HepG2 (cell line): ENCODE measurements around the gene MLN. TPM values are rescaled to one million over a fixed set of nuclear protein-coding genes. Genes with fewer than 3 reads are reported as not detected.

ENCODE experiments used
- CBX1 ChIP-seq: IDR thresholded peaks from one replicate; pipeline ENCODE4 v1.6.1; 2016; ENCODE audit warnings: antibody characterized with exemption, low read depth
- HHEX ChIP-seq: IDR thresholded peaks from 2 replicates; pipeline ENCODE4 v1.6.1; 2016; ENCODE audit warnings: control low read depth
- KDM2A ChIP-seq: sonication (generic); formaldehyde crosslinking; IDR thresholded peaks from 2 replicates; pipeline ENCODE4 v1.4.0; 2020; ENCODE audit warnings: low read depth, missing genetic modification reagents, borderline replicate concordance
- MAFF ChIP-seq: IDR thresholded peaks from 2 replicates; pipeline ENCODE4 v1.6.1; 2011; ENCODE audit warnings: low read depth, low read length, improper control_type of control experiment
- MBD4 ChIP-seq: IDR thresholded peaks from 2 replicates; pipeline ENCODE4 v1.6.1; 2012; ENCODE audit warnings: low read length, inconsistent platforms, borderline replicate concordance
- NR3C1 ChIP-seq: sonication (generic); formaldehyde crosslinking; IDR thresholded peaks from 2 replicates; pipeline ENCODE4 v1.4.0; 2020; ENCODE audit warnings: missing genetic modification reagents
- RBM39 ChIP-seq: fragments of 200-400 bp; formaldehyde crosslinking; IDR thresholded peaks from one replicate; pipeline ENCODE4 v1.6.1; 2018; ENCODE audit warnings: antibody characterized with exemption, mild to moderate bottlenecking, low read depth, low read length; ENCODE audit not compliant: poor library complexity, severe bottlenecking
- RCOR2 ChIP-seq: IDR thresholded peaks from 2 replicates; pipeline ENCODE4 v1.6.1; 2016; ENCODE audit warnings: missing biosample characterization, missing genetic modification reagents
- RFXANK ChIP-seq: IDR thresholded peaks from 2 replicates; pipeline ENCODE4 v1.6.1; 2016
- SIN3B ChIP-seq: fragments of 150-350 bp; IDR thresholded peaks from 2 replicates; pipeline ENCODE4 v1.6.1; 2014; ENCODE audit warnings: low read length
- SMAD1 ChIP-seq: sonication (generic); formaldehyde crosslinking; IDR thresholded peaks from 2 replicates; pipeline ENCODE4 v1.4.0; 2020; ENCODE audit warnings: missing genetic modification reagents, low read depth, mild to moderate bottlenecking, borderline replicate concordance
- TAF1 ChIP-seq: sonication (generic); formaldehyde crosslinking; IDR thresholded peaks from 2 replicates; pipeline ENCODE4 v1.4.0; 2020; ENCODE audit warnings: missing genetic modification reagents
- TCF7L2 ChIP-seq: IDR thresholded peaks from 2 replicates; pipeline ENCODE4 v1.6.1; 2011; ENCODE audit warnings: mild to moderate bottlenecking, low read depth, low read length, moderate library complexity
- TFAP4 ChIP-seq: sonication (generic); IDR thresholded peaks from 2 replicates; pipeline ENCODE4 v1.6.1; 2016; ENCODE audit warnings: low read depth, borderline replicate concordance
- TFDP1 ChIP-seq: IDR thresholded peaks from 2 replicates; pipeline ENCODE4 v1.6.1; 2016; ENCODE audit warnings: missing compliant biosample characterization, missing genetic modification reagents, borderline replicate concordance
- XRCC5 ChIP-seq: fragments of 200-400 bp; formaldehyde crosslinking; optimal IDR thresholded peaks from 2 replicates; pipeline ENCODE3; 2017; ENCODE audit warnings: mild to moderate bottlenecking, low read length
- ZBTB46 ChIP-seq: sonication (generic); formaldehyde crosslinking; IDR thresholded peaks from 2 replicates; pipeline ENCODE4 v1.4.0; 2020; ENCODE audit warnings: mild to moderate bottlenecking, missing genetic modification reagents, borderline replicate concordance
- ZNF362 ChIP-seq: sonication (generic); formaldehyde crosslinking; IDR thresholded peaks from 2 replicates; pipeline ENCODE4 v1.4.0; 2020; ENCODE audit warnings: missing genetic modification reagents, mild to moderate bottlenecking, borderline replicate concordance
- ZNF552 ChIP-seq: sonication (generic); formaldehyde crosslinking; IDR thresholded peaks from 2 replicates; pipeline ENCODE4 v1.9.0; 2022; ENCODE audit warnings: missing genetic modification reagents, mild to moderate bottlenecking, borderline replicate concordance
- ZNF589 ChIP-seq: sonication (generic); formaldehyde crosslinking; conservative IDR thresholded peaks from 2 replicates; pipeline ENCODE4 v1.8.0; 2022; ENCODE audit warnings: mild to moderate bottlenecking, moderate library complexity, missing genetic modification reagents
- ZNF687 ChIP-seq: sonication (generic); formaldehyde crosslinking; IDR thresholded peaks from 2 replicates; pipeline ENCODE4 v1.5.1; 2020; ENCODE audit warnings: mild to moderate bottlenecking, missing genetic modification reagents, moderate library complexity
- ZSCAN12 ChIP-seq: sonication (generic); formaldehyde crosslinking; IDR thresholded peaks from 2 replicates; pipeline ENCODE4 v1.9.0; 2021; ENCODE audit warnings: mild to moderate bottlenecking, missing genetic modification reagents
- polyA plus RNA-seq, 8 experiments: library from polyadenylated mRNA; depleted of rRNA in 3 of 8; stranded (reverse) in 7 of 8; unstranded in 1 of 8; fragments of >200 nt; fragmentation: Illumina TruSeq in 4 of 8; extraction: Trizol in 4 of 8; gene quantifications; 2 replicates each; pipeline versions ENCODE4 v1.2.1 to v1.2.3, GENCODE V29; 2011 to 2016; ENCODE audit warnings: low read depth in 4 of 8, missing spikeins in 1 of 8, mixed read lengths in 1 of 8; ENCODE audit not compliant: insufficient read depth in 1 of 8
- total RNA-seq, 5 experiments: library from RNA; depleted of rRNA; stranded (reverse); fragments of >200 nt; fragmentation: Illumina TruSeq; extraction: Trizol; gene quantifications; 2 replicates each; pipeline ENCODE4 v1.2.3, GENCODE V29; 2016; ENCODE audit warnings: low read depth in 1 of 5

MLN gene
- total and polyA plus RNA-seq, 2 of the 13 experiments (the other 11 are each of a cell fraction or from before 2014, with no cell fraction given) = not detected

GRCh38 chr6:33761922-33762629, 41.7 kb downstream of the MLN start (continued):
- TF ChIP-seq XRCC5 (peak; percentile 96), KDM2A (CRISPR knock-in tag) (peak; percentile 85), HHEX (peak; percentile 22; the same call in 1 of the 2 replicates), NR3C1 (CRISPR knock-in tag) (no peak), TAF1 (CRISPR knock-in tag) (no peak), SMAD1 (CRISPR knock-in tag) (peak; percentile 89; the same call in 1 of the 2 replicates), ZSCAN12 (no peak), ZNF362 (peak; percentile 45; the same call in 1 of the 2 replicates), RCOR2 (peak; percentile 68), ZNF552 (CRISPR knock-in tag) (no peak; the same call in 1 of the 2 replicates), SIN3B (no peak), ZNF589 (no peak), TFDP1 (CRISPR knock-in tag) (no peak), ZNF687 (CRISPR knock-in tag) (peak; percentile 88), CBX1 (peak; percentile 87), MBD4 (no peak), MAFF (no peak), RBM39 (no peak), TFAP4 (peak; percentile 64; the same call in 1 of the 2 replicates), RFXANK (CRISPR knock-in tag) (no peak), TCF7L2 (no peak), ZBTB46 (peak; percentile 89)
